Fibroblast of mammary gland (primary cell): ENCODE results near the gene ADCY1.

Source experiments
- DNase-seq: peaks from one replicate; pipeline ENCODE4 v3.0.0-alpha.2; 2010; ENCODE audit warnings: low read depth
- H3K4me3 ChIP-seq: 2 replicates; pipeline ENCODE4 v1.5.1; 2011; ENCODE audit warnings: low read depth, mild to moderate bottlenecking, low read length, moderate library complexity; ENCODE audit not compliant: control insufficient read depth
- TF ChIP-seq, protein P1 (sequence below): conservative IDR thresholded peaks from 2 replicates; pipeline ENCODE4 v1.5.1; 2011; ENCODE audit warnings: low read depth, low read length, inconsistent platforms; ENCODE audit not compliant: control insufficient read depth, insufficient read depth

The ADCY1 gene

DNA sequence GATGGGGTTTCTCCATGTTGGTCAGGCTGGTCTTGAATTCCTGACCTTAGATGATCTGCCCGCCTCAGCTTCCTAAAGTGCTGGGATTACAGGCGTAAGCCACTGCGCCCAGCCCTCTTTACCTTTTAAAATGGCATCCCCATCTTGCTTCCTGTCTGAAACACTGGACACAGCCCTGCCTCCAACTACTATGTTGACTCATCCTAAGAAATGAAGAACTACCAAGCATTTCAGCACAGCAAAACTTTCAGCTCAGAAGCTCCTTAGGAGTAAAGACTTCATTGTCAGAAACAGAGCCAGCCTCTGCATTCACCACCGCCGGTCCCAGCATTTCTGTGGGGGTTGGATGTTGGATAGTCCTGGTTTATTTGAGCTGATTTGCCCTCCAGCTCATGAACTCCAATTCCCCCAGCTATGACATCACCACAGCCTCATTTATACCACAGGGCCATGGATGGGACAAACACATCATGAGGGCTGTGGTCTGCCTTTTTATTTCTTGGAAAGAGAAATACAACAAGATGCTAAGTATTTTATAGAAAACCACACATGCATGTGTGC is 123.5 kb downstream of the ADCY1 start:
- TF ChIP-seq, protein P1, sequence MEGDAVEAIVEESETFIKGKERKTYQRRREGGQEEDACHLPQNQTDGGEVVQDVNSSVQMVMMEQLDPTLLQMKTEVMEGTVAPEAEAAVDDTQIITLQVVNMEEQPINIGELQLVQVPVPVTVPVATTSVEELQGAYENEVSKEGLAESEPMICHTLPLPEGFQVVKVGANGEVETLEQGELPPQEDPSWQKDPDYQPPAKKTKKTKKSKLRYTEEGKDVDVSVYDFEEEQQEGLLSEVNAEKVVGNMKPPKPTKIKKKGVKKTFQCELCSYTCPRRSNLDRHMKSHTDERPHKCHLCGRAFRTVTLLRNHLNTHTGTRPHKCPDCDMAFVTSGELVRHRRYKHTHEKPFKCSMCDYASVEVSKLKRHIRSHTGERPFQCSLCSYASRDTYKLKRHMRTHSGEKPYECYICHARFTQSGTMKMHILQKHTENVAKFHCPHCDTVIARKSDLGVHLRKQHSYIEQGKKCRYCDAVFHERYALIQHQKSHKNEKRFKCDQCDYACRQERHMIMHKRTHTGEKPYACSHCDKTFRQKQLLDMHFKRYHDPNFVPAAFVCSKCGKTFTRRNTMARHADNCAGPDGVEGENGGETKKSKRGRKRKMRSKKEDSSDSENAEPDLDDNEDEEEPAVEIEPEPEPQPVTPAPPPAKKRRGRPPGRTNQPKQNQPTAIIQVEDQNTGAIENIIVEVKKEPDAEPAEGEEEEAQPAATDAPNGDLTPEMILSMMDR = no peak
- H3K4me3 ChIP-seq = no peak overlapping the region
- DNase-seq = peak; percentile 40

DNA sequence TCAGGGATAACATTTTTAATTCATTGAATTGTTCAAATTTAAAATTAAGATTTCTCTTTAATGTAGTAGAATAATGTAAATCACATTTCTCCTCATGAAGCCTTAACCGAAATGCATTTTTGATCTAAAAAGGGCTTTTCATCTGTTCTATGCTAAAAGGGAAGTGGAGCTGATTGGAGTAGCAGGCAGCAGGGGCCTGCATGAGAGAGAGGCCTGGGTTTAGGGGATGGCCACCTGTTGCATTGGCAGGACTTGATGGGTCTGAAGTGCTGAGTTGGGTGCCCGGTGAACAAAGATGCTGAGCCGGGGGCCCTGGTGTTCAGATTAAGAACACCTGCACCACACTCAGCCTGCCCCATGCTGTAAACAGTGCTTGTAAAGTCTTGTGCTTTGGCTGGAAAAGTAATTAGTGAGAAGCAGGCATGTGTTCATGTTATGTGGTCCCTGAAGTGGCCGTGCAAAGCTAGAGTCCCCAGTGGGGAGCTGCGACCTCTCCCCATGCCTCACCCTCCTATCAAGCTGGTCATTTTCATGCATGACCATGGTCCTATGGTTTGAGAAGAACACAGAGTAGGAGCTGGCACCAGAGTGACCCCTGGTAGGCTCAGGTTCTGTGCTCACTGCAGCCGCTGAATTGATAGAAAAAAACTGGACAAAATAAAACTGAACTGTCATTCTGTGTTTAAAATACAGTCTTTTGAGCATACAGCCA is 124.3 kb downstream of the ADCY1 start:
- TF ChIP-seq, protein P1 = no peak
- DNase-seq = no peak
- H3K4me3 ChIP-seq = no peak overlapping the region

DNA sequence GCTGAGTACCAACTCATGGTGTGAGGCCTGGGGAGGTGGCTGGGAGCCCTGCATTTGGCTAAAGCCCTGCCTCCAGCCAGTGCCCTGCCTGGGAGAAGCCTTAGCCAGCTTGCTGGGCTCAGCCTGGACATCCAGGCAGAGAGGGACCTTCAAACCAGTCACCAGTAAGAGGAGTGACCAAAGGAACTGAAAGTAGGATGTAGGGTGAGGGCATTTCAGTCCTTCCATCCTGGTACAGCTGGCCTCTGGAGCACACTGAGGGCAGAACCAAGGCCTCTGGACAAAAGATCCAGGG is 124.8 kb downstream of the ADCY1 start:
- H3K4me3 ChIP-seq = no peak overlapping the region
- TF ChIP-seq, protein P1 = no peak
- DNase-seq = no peak

DNA sequence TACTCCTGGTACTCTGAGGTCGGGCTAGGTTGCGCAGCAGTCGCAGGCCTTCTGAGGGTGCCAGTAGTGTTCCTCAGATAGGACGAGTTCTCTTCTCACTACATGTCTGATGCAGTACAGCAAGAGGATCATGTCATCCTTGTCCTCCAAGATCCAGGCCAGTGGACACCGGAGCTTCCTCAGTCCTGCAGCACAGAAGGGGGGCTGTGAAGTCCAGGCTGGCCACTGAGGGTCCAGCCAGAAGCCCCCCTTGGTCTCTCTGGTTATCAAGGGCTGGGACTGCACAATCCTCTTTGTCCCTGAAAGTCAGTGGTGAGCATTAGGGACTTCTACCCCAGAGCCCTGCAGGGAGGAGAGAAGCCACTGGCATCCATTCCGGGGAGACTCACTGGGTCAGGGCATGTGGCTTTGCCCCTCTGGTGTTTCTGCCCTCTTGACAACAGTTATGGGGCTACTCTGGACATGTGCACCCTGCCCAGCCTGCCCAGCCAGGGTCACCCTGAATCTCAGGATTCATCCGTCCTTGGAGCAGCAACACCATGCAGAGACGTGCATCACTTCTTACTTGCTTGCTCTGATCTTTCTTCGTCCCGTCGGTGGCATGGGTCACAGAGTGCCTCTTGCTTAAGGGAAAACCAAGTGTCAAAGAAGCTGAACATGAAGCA is 125.7 kb downstream of the ADCY1 start:
- TF ChIP-seq, protein P1 = no peak

DNA sequence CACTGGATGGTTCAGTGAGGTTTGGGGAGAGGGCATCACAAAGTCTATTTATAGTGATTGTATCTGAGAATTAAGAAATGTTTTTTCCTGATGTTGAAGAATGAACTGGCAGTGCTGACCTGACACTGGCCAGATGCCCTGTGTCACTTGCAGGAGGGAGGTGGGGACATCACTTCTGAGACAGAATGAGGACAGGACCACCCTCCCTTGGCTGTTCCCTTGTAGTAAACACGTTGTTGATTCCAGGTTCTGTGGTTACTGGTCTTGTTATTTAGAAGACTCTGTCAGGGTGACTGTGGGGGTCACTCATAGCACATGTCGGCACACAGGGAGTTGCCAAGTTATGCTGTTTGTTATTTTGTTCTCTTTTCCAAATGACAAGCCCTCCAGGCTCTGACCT is 126.4 kb downstream of the ADCY1 start:
- H3K4me3 ChIP-seq = no peak overlapping the region
- TF ChIP-seq, protein P1 = no peak
- no peak for DNase-seq

More for the DNA sequence above, 125.7 kb downstream of the ADCY1 start:
- DNase-seq = no peak
- H3K4me3 ChIP-seq = no peak overlapping the region

DNA sequence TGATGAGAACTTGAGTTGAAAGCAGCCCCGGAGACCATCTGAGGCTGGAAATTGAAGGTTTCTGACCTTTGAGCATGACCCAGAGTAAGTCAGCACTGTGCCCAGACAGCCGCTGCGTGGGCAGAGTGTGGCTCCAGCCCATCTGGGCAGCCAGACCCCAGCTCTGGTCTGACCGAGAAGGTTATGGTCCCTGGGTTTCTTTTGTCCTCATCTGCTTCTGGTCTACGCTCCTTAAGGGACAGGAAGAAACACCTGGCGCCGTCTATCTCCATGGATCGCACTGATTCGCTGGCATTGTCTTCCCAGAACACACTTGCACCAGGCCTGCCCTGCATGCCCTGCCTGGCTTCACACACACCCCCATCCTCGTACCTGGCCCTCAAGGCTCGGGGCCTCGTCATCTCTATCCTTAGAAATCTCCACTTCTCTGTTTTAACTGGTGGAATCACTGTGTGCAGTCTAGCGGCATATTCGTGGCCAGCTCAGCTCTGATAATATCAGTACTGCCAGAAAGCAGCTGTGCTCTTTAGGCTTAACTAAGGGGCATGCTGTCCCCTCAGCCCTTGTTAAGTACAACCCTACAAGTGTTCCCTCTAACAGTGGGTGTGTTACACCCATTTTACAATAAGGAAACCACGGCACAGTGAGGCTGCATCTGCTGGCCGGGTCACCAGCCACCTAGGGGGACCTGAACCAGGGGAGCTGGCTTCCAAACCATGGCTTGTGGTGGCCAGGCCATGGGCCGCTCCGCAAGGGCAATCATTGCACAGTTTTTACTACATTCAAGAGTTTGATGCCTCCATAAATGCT is 127.7 kb downstream of the ADCY1 start:
- TF ChIP-seq, protein P1 = no peak

More for the DNA sequence above, 127.7 kb downstream of the ADCY1 start:
- H3K4me3 ChIP-seq = no peak overlapping the region
- no peak for DNase-seq
